ENCODE data around the gene NDUFA11.

DNA sequence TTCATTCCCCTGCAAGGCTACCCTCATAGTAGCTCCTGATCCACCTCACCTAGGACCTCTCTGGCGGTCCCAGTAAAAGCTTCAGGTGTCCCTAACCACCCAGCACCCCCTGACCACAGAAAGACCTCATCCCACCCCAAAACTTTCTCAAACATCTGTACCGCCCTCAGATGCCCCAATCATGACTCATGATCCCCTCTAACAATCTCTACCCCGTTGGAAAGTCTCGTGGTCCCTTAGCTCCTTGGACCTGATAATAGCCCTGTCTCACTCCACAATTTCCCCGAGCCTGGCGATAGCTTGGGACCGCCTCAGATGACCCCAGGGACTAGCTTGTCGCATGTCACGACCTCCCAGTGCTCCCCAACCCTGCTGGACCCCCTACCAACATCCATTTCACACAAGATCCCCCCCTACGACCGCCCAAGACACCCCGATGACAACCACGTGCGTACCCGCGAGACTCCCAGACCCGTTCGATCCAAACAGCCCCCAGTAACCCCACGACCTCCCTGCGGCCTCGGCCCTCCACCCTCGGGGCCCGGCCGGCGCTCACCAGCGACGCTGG, 450 bp downstream of the NDUFA11 start:
- no peak for TF ChIP-seq POLR2A (IDR thresholded peaks at IDR 0.05)
- no peak for TF ChIP-seq EP300 (IDR thresholded peaks at IDR 0.05; ENCODE audit: low read depth)
- TF ChIP-seq, protein P1, sequence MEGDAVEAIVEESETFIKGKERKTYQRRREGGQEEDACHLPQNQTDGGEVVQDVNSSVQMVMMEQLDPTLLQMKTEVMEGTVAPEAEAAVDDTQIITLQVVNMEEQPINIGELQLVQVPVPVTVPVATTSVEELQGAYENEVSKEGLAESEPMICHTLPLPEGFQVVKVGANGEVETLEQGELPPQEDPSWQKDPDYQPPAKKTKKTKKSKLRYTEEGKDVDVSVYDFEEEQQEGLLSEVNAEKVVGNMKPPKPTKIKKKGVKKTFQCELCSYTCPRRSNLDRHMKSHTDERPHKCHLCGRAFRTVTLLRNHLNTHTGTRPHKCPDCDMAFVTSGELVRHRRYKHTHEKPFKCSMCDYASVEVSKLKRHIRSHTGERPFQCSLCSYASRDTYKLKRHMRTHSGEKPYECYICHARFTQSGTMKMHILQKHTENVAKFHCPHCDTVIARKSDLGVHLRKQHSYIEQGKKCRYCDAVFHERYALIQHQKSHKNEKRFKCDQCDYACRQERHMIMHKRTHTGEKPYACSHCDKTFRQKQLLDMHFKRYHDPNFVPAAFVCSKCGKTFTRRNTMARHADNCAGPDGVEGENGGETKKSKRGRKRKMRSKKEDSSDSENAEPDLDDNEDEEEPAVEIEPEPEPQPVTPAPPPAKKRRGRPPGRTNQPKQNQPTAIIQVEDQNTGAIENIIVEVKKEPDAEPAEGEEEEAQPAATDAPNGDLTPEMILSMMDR (IDR thresholded peaks at IDR 0.05) = peak in 1 of 5 experiments; percentile 10
